HCT116 (cell line): ENCODE results near the gene EIF3K. TPM values are rescaled to one million over a fixed set of nuclear protein-coding genes. Genes with fewer than 3 reads are reported as not detected.

Experiments
- ATAC-seq: fragments of 200-7000 bp; cut with Tn5 transposase; 2 replicates; pipeline ENCODE4 v1.9.1; 2020; ENCODE audit warnings: mild to moderate bottlenecking, moderate library complexity
- BruUV-seq: library from RNA; stranded (reverse); fragments of 400-500 nt; replicated peaks from 2 replicates; lab custom pipeline; 2021; lab: Mats Ljungman, UMichigan
- CTCF ChIA-PET: fragments of 300-600 bp; sonication (Branson Sonifier 250); formaldehyde crosslinking; loops from one replicate; lab custom pipeline; 2021; ENCODE audit warnings: antibody characterized with exemption; lab: Charles Lee
- POLR2A ChIA-PET: fragments of 300-600, 350-600 bp; sonication (Branson Sonifier 250); formaldehyde crosslinking; loops from one replicate; lab custom pipeline; 2021; ENCODE audit warnings: antibody characterized with exemption; lab: Charles Lee
- RAD21 ChIA-PET, 2 experiments: fragments of 300-600 bp; sonication (Branson Sonifier 250); formaldehyde crosslinking; loops; one replicate each; lab custom pipeline; 2023; ENCODE audit warnings: low total read pairs in 2 of 2; ENCODE audit not compliant: uncharacterized antibody in 2 of 2, unreplicated experiment in 2 of 2, low non-redundant PET in 1 of 2; lab: Charles Lee
- DNase-seq: peaks from one replicate; pipeline ENCODE4 v3.0.0-alpha.2; 2010; ENCODE audit warnings: low read depth, low spot score
- H2AFZ ChIP-seq: fragments of 200-600 bp; shearing (Covaris generic), sonication (generic); 2 replicates; pipeline ENCODE4 v1.6.1; 2017; ENCODE audit warnings: low read depth, mixed run types, mixed read lengths, antibody characterized with exemption, low read length; ENCODE audit not compliant: poor library complexity, severe bottlenecking
- H3K27ac ChIP-seq: 2 replicates; pipeline ENCODE4 v1.5.1; 2012; ENCODE audit warnings: low read depth, low read length
- H3K27me3 ChIP-seq: fragments of 200-600 bp; sonication (generic); 2 replicates; pipeline ENCODE4 v1.6.1; 2016; ENCODE audit warnings: mixed run types, low read length, mixed read lengths; ENCODE audit not compliant: insufficient read depth
- H3K36me3 ChIP-seq, 2 experiments: fragments of 200-500 bp in 1 of 2; fragments of 200-600 bp in 1 of 2; sonication (Bioruptor generic) in 1 of 2; sonication (generic) in 1 of 2; 2 replicates each; pipeline versions ENCODE4 v1.5.1 to v1.6.1; 2014 to 2016; ENCODE audit warnings: low read length in 2 of 2, inconsistent platforms in 1 of 2, mixed read lengths in 1 of 2, mixed run types in 1 of 2; ENCODE audit not compliant: insufficient read depth in 2 of 2, control insufficient read depth in 1 of 2
- H3K4me1 ChIP-seq, 2 experiments: fragments of 200-600 bp in 1 of 2; sonication (generic) in 1 of 2; 2 replicates each; pipeline versions ENCODE4 v1.5.1 to v1.6.1; 2012 to 2017; ENCODE audit warnings: low read length in 2 of 2, inconsistent platforms in 1 of 2, mild to moderate bottlenecking in 1 of 2, mixed read lengths in 1 of 2, mixed run types in 1 of 2, moderate library complexity in 1 of 2; ENCODE audit not compliant: insufficient read depth in 2 of 2, control insufficient read depth in 1 of 2
- H3K4me2 ChIP-seq: fragments of 200-600 bp; sonication (generic); 2 replicates; pipeline ENCODE4 v1.6.1; 2017; ENCODE audit warnings: mixed run types, low read length, mixed read lengths
- H3K4me3 ChIP-seq, 2 experiments: fragments of 200-600 bp in 1 of 2; sonication (generic) in 1 of 2; replicated peaks in 1 of 2; 2 replicates each; pipeline ENCODE4 v1.5.1; 2011 to 2016; ENCODE audit warnings: low read length in 2 of 2, control low read depth in 1 of 2, low read depth in 1 of 2, mild to moderate bottlenecking in 1 of 2, mixed read lengths in 1 of 2, mixed run types in 1 of 2
- H3K79me2 ChIP-seq: fragments of 200-600 bp; sonication (generic); 2 replicates; pipeline ENCODE4 v1.6.1; 2017; ENCODE audit warnings: mild to moderate bottlenecking, mixed run types, low read length, moderate library complexity, mixed read lengths; ENCODE audit not compliant: insufficient read depth
- H3K9ac ChIP-seq: fragments of 200-600 bp; sonication (generic); 2 replicates; pipeline ENCODE4 v1.6.1; 2016; ENCODE audit warnings: low read length, mixed read lengths
- H3K9me2 ChIP-seq: fragments of 200-600 bp; sonication (generic), shearing (Covaris generic); 2 replicates; pipeline ENCODE4 v1.6.1; 2017; ENCODE audit warnings: mixed run types, mild to moderate bottlenecking, moderate library complexity; ENCODE audit not compliant: insufficient read depth
- H3K9me3 ChIP-seq, 2 experiments: fragments of 200-500 bp in 1 of 2; fragments of 200-600 bp in 1 of 2; sonication (Bioruptor generic) in 1 of 2; sonication (generic) in 1 of 2; 2 replicates each; pipeline ENCODE4 v1.6.1; 2014 to 2017; ENCODE audit warnings: low read length in 2 of 2, mixed read lengths in 2 of 2, inconsistent platforms in 1 of 2, low read depth in 1 of 2, mild to moderate bottlenecking in 1 of 2, mixed run types in 1 of 2, moderate library complexity in 1 of 2; ENCODE audit not compliant: control insufficient read depth in 1 of 2, insufficient read depth in 1 of 2
- H4K20me1 ChIP-seq: fragments of 200-600 bp; sonication (generic), shearing (Covaris generic); 2 replicates; pipeline ENCODE4 v1.6.1; 2017; ENCODE audit warnings: mixed run types, mild to moderate bottlenecking, moderate library complexity; ENCODE audit not compliant: insufficient read depth
- ATF3 ChIP-seq: IDR thresholded peaks from 2 replicates; pipeline ENCODE4 v1.6.1; 2012
- CBX3 ChIP-seq: IDR thresholded peaks from 2 replicates; pipeline ENCODE4 v1.6.1; 2012; ENCODE audit warnings: low read depth
- CEBPB ChIP-seq: IDR thresholded peaks from 2 replicates; pipeline ENCODE4 v1.6.1; 2012; ENCODE audit warnings: low read depth
- EZH2 ChIP-seq: fragments of 200-600 bp; sonication (generic); IDR thresholded peaks from 2 replicates; pipeline ENCODE4 v1.6.1; 2017; ENCODE audit warnings: antibody characterized with exemption, mixed run types
- FOSL1 ChIP-seq: IDR thresholded peaks from 2 replicates; pipeline ENCODE4 v1.6.1; 2012; ENCODE audit warnings: low read depth
- MAX ChIP-seq: IDR thresholded peaks from 2 replicates; pipeline ENCODE4 v1.6.1; 2012
- POLR2AphosphoS5 ChIP-seq: IDR thresholded peaks from 2 replicates; pipeline ENCODE4 v1.6.1; 2011; ENCODE audit warnings: mild to moderate bottlenecking, low read depth, low read length, moderate library complexity
- RAD21 ChIP-seq: IDR thresholded peaks from 2 replicates; pipeline ENCODE4 v1.6.1; 2012; ENCODE audit warnings: low read depth, mild to moderate bottlenecking
- REST ChIP-seq: IDR thresholded peaks from 2 replicates; pipeline ENCODE4 v1.6.1; 2012; ENCODE audit warnings: low read depth
- SIN3A ChIP-seq: IDR thresholded peaks from 2 replicates; pipeline ENCODE4 v1.6.1; 2012; ENCODE audit warnings: low read depth
- SP1 ChIP-seq: IDR thresholded peaks from 2 replicates; pipeline ENCODE4 v1.6.1; 2012; ENCODE audit warnings: low read depth
- SRF ChIP-seq: IDR thresholded peaks from 2 replicates; pipeline ENCODE4 v1.6.1; 2012; ENCODE audit warnings: low read depth
- TCF7L2 ChIP-seq: IDR thresholded peaks from 2 replicates; pipeline ENCODE4 v1.7.0; 2011; ENCODE audit warnings: borderline replicate concordance, inconsistent platforms; ENCODE audit not compliant: insufficient read depth, insufficient read length; ENCODE audit errors: extremely low read depth
- YY1 ChIP-seq: IDR thresholded peaks from 2 replicates; pipeline ENCODE4 v1.6.1; 2011; ENCODE audit warnings: low read length, low read depth, moderate library complexity, mild to moderate bottlenecking; ENCODE audit not compliant: insufficient replicate concordance; ENCODE audit errors: extremely low read depth
- ZFX ChIP-seq: fragments of 450-650 bp; IDR thresholded peaks from 2 replicates; pipeline ENCODE4 v1.6.1; 2017
- ZNF274 ChIP-seq: fragments of 200-500 bp; sonication (Bioruptor generic); IDR thresholded peaks from 2 replicates; pipeline ENCODE4 v1.6.1; 2014; ENCODE audit warnings: mild to moderate bottlenecking, low read depth, low read length, inconsistent platforms
- intact Hi-C: fragments of 100-400 bp; cut with micrococcal nuclease; formaldehyde crosslinking; loops from 2 replicates; pipeline ENCODE4 v1.10.0; 2022
- total RNA-seq: library from RNA; stranded (reverse); gene quantifications from one replicate; pipeline ENCODE4 v1.2.1, GENCODE V29; 2021; ENCODE audit not compliant: unreplicated experiment
- TF ChIP-seq, protein P1 (sequence below): IDR thresholded peaks from 2 replicates; pipeline ENCODE4 v1.6.1; 2011; ENCODE audit warnings: mild to moderate bottlenecking, low read length, moderate library complexity; ENCODE audit not compliant: insufficient replicate concordance; ENCODE audit errors: extremely low read depth

Gene EIF3K
- total RNA-seq, 1 experiment from 2014 or later, result 313 TPM

DNA sequence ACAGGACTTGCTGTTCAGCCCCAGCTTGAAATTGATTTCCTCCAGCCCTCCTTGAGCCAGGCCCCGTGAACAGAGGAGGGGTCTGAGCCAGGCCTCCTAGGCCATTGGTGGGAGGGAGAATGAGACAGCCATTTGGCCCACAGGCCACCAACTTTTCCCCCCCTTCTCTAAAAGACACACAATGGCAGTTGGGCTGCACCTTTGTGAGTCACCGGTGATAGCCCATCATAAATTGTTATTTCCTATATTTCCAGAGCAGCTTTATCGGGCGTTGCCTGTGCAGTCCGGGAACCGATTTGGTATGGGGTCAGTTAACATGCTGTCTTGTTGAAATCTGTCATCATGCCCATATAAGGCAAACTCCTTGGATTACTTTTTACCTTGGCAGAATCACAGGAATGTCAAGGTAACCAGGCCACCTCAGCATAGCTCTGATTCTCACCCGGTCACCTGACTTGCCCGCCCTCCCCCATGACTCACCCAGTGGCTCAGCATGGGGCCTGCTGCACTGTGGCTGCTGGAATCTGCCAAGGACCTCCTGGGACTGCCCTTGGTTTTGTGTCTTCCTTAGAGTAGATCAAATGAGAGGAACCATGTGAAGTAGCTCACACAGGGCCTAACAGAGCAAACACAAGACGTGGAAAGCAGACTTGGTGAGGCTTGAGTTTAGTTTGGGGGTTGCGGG lies 64.5 kb downstream of the EIF3K start (continued):
- TF ChIP-seq, protein P1, sequence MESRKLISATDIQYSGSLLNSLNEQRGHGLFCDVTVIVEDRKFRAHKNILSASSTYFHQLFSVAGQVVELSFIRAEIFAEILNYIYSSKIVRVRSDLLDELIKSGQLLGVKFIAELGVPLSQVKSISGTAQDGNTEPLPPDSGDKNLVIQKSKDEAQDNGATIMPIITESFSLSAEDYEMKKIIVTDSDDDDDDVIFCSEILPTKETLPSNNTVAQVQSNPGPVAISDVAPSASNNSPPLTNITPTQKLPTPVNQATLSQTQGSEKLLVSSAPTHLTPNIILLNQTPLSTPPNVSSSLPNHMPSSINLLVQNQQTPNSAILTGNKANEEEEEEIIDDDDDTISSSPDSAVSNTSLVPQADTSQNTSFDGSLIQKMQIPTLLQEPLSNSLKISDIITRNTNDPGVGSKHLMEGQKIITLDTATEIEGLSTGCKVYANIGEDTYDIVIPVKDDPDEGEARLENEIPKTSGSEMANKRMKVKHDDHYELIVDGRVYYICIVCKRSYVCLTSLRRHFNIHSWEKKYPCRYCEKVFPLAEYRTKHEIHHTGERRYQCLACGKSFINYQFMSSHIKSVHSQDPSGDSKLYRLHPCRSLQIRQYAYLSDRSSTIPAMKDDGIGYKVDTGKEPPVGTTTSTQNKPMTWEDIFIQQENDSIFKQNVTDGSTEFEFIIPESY, result no peak
- peak; percentile 100 for TF ChIP-seq SRF

DNA sequence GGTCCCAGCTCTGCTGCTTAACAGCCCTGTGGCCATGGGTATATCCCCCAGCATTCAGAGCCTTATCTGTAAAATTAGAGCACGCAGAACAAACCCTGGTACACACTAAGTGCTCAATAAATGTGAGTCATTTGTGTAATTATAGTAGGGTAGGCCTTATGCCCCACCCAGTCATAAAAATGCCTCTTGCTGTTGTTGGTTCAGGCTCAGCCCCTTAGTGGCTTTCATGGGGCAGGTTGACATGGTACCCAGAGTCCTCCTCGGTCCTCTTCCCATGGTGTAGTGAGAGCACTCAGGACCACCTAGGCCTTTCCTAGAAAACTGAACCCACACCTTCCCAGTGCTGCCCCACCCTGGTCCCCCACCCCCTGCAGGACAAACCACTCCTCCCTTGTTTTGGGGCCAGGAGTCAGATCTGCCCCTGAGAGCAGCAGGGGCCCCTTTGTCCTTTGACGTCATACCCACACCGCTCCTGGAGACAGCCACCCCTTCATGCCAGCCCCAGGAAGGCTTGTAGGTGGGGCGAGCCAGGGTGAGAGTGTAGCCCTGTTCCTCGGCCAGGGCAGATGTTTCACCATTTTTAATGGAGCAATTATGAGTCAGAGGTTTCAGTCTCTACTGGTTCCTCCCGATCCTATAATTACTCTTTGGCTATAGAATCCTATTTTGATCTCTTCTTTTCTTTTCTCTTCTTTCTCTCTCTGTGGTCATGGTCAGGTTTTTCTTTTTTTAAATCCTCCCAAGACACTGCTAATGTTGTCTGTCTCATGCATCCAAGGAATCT lies 65.3 kb downstream of the EIF3K start:
- RAD21 ChIA-PET, result no interaction called here
- no TSS peak for BruUV-seq
- peak; percentile 71 for ATAC-seq
- peak; percentile 68; the same call in 1 of the 2 replicates for TF ChIP-seq CEBPB
- TF ChIP-seq RAD21, result peak; percentile 16; the same call in 1 of the 2 replicates
- no peak for TF ChIP-seq EZH2
- TF ChIP-seq SP1, result peak; percentile 67
- TF ChIP-seq CBX3, result no peak
- peak; percentile 59 for TF ChIP-seq POLR2AphosphoS5
- no peak for TF ChIP-seq ATF3
- no peak for TF ChIP-seq YY1
- TF ChIP-seq MAX, result peak; percentile 24
- no peak for TF ChIP-seq REST
- TF ChIP-seq TCF7L2, result peak; percentile 46
- no peak for TF ChIP-seq SRF
- peak; percentile 53 for TF ChIP-seq FOSL1
- TF ChIP-seq ZFX, result no peak
- TF ChIP-seq SIN3A, result no peak; the same call in 1 of the 2 replicates
- no peak for TF ChIP-seq ZNF274

More for the DNA sequence above, 65.3 kb downstream of the EIF3K start:
- ChIA-PET POLR2A (interaction anchor here (1.0 to 2.5 kb wide), 6 partner anchors 9 to 165 kb away, joined by 4 to 25 read pairs (median 6); partner anchors contain the start of gene ACTN4), CTCF (interaction anchor here (0.9 to 2.1 kb wide), 4 partner anchors 9 to 281 kb away, joined by 3 to 10 read pairs (median 4); partner anchors contain the start of genes FAM98C, MRPS12 and SARS2)
- Histone ChIP-seq H3K4me3 (peak overlapping the region; percentile 36 to 53), H3K27ac (peak overlapping the region; percentile 98), H3K4me1 (peaks cover 83 to 99% of the 10 kb centered on the region in 2 experiments), H3K9me2 (no peaks in the 10 kb centered on the region), H2AFZ (no peak overlapping the region), H3K27me3 (no peaks in the 10 kb centered on the region), H3K36me3 (peaks cover 0 to 31% of the 10 kb centered on the region in 2 experiments; a peak in 2 of 4 replicates), H3K79me2 (peaks cover 89% of the 10 kb centered on the region), H3K4me2 (peak overlapping the region; percentile 86), H3K9ac (peak overlapping the region; percentile 83), H3K9me3 (peaks cover 0 to 5% of the 10 kb centered on the region in 2 experiments; a peak in 1 of 4 replicates), H4K20me1 (no peaks in the 10 kb centered on the region)
- intact Hi-C loops, result loop anchor here (1.0 to 5.0 kb wide), 2 partner anchors 9 to 168 kb away; no protein-coding TSS in a partner anchor
- peak; percentile 93 for DNase-seq
